T-cell (primary cell): ENCODE data around the gene VMAC. TPM values are rescaled to one million over a fixed set of nuclear protein-coding genes. Genes with fewer than 3 reads are reported as not detected.

Source experiments
- ATAC-seq, 4 experiments: fragments of 200-7000 bp in 3 of 4; fragments of 150-1000 bp in 1 of 4; cut with Tn5 transposase; replicated peaks in 1 of 4; 1 replicate in 3 of 4; 2 replicates in 1 of 4; pipeline ENCODE4 v1.10.0; 2021; ENCODE audit warnings: moderate library complexity in 3 of 4, mild to moderate bottlenecking in 2 of 4, moderate number of reproducible peaks in 1 of 4
- CTCF ChIA-PET, 2 donors: fragments of 300-600 bp; sonication (Branson Sonifier 250); formaldehyde crosslinking; loops; one replicate each; lab custom pipeline; 2022; ENCODE audit warnings: antibody characterized with exemption in 2 of 2; lab: Charles Lee
- POLR2A ChIA-PET, 2 donors: fragments of 300-600 bp; sonication (Branson Sonifier 250); formaldehyde crosslinking; loops; one replicate each; lab custom pipeline; 2022; ENCODE audit warnings: antibody characterized with exemption in 2 of 2; lab: Charles Lee
- DNase-seq, 35 experiments: peaks; one replicate each; pipeline versions ENCODE4 v3.0.0 to v3.0.0-alpha.2; 2013 to 2023
- H3K27ac ChIP-seq: one replicate; pipeline ENCODE4 v1.5.1; 2013; ENCODE audit warnings: low read length
- H3K27me3 ChIP-seq, 2 experiments: replicated peaks in 1 of 2; 1 replicate in 1 of 2; 2 replicates in 1 of 2; pipeline versions ENCODE4 v1.6.1 to v1.7.0; 2013; ENCODE audit warnings: low read length in 1 of 2, mixed read lengths in 1 of 2; ENCODE audit not compliant: control insufficient read depth in 2 of 2, insufficient read depth in 2 of 2; ENCODE audit errors: extremely low read depth in 1 of 2
- H3K36me3 ChIP-seq, 2 donors: 1 replicate in 1 of 2; 2 replicates in 1 of 2; pipeline versions ENCODE4 v1.6.1 to v1.7.0; 2013; ENCODE audit warnings: low read length in 1 of 2; ENCODE audit not compliant: control insufficient read depth in 2 of 2, insufficient read depth in 1 of 2; ENCODE audit errors: extremely low read depth in 1 of 2
- H3K4me1 ChIP-seq, 2 experiments: 1 replicate in 1 of 2; 2 replicates in 1 of 2; pipeline versions ENCODE4 v1.6.1 to v1.7.0; 2013; ENCODE audit warnings: low read length in 2 of 2, mixed read lengths in 1 of 2; ENCODE audit not compliant: insufficient read depth in 2 of 2, control insufficient read depth in 1 of 2; ENCODE audit errors: extremely low read depth in 1 of 2
- H3K4me3 ChIP-seq, 2 donors: 1 replicate in 1 of 2; 2 replicates in 1 of 2; pipeline versions ENCODE4 v1.5.1 to v1.7.0; 2013; ENCODE audit warnings: mild to moderate bottlenecking in 2 of 2, low read length in 1 of 2, moderate library complexity in 1 of 2; ENCODE audit not compliant: control insufficient read depth in 1 of 2; ENCODE audit errors: extremely low read depth in 1 of 2
- H3K9me3 ChIP-seq: 2 replicates; pipeline ENCODE4 v1.7.0; 2013
- H3K27ac Mint-ChIP-seq, 2 donors: one replicate each; pipeline ENCODE4 v1.8.0; 2020 to 2021; ENCODE audit warnings: mild to moderate bottlenecking in 2 of 2, mixed read lengths in 2 of 2
- H3K27me3 Mint-ChIP-seq, 2 donors: one replicate each; pipeline ENCODE4 v1.8.0; 2021 to 2022; ENCODE audit warnings: mixed read lengths in 2 of 2
- H3K36me3 Mint-ChIP-seq: one replicate; pipeline ENCODE4 v1.8.0; 2021; ENCODE audit warnings: mixed read lengths
- H3K4me1 Mint-ChIP-seq, 3 donors: one replicate each; pipeline ENCODE4 v1.8.0; 2020 to 2022; ENCODE audit warnings: mixed read lengths in 3 of 3, mild to moderate bottlenecking in 1 of 3
- H3K4me3 Mint-ChIP-seq, 3 donors: one replicate each; pipeline ENCODE4 v1.8.0; 2020 to 2022; ENCODE audit warnings: mild to moderate bottlenecking in 3 of 3, mixed read lengths in 3 of 3, moderate library complexity in 3 of 3
- H3K9me3 Mint-ChIP-seq, 3 donors: one replicate each; pipeline ENCODE4 v1.8.0; 2020 to 2022; ENCODE audit warnings: mixed read lengths in 3 of 3
- WGBS: methylation state at CpG from one replicate; pipeline ENCODE4 v1.1.5; 2013; ENCODE audit warnings: missing lambda C conversion rate; ENCODE audit not compliant: insufficient coverage; 5-methylcytosine and 5-hydroxymethylcytosine counted together
- total RNA-seq, 35 experiments: library from RNA in 6 of 35; stranded (reverse) in 6 of 35; fragments of 120-200 nt in 1 of 35; gene quantifications; one replicate each; pipeline versions ENCODE4 v1.2.1 to v1.2.4 and lab custom pipeline; 2013 to 2026

VMAC gene
- total RNA-seq, 5 donors from 2014 or later (not counting 1 experiment from before 2014, with no cell fraction given): 23.8 to 35.9 (median 30.9) TPM

DNA sequence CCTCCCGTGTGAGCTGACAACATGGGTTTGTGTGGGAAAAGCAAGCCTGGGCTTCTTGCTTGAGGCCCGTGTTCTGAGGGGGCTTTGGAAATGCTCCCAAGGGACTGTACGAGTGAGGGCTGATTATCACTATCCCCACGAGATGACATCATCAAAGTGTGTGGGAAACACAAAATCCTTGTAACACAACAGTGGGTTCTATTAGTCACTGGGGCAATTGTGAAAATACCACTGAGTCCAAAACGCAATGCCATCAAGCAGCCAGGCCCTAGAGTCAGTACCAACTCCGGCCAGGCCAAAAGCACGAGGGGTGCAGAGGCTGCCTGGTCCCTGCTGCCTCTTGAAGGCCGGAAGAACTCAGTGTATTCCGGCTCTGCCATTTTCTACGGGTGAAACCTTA lies 39.0 kb downstream of the VMAC start:
- POLR2A ChIA-PET: interaction anchor here in 1 of 2 donors (0.5 kb wide), 1 partner anchor 44 kb away, joined by 3 read pairs; no protein-coding TSS in a partner anchor
- DNase-seq: no peak
- no peaks in the 10 kb centered on the region for H3K9me3 ChIP-seq
- 81% methylated on average over 6 of the region's 10 CpGs for WGBS
- CTCF ChIA-PET: no interaction called here
- Mint-ChIP-seq H3K4me1 (peaks cover 37 to 49% (median 43%) of the 10 kb centered on the region in 3 donors), H3K36me3 (peaks cover 10% of the 10 kb centered on the region), H3K9me3 (no peaks in the 10 kb centered on the region), H3K27ac (no peak overlapping the region), H3K4me3 (no peak overlapping the region), H3K27me3 (no peaks in the 10 kb centered on the region)
- no peak overlapping the region for H3K27ac ChIP-seq
- no peaks in the 10 kb centered on the region for H3K27me3 ChIP-seq
- no peak overlapping the region for H3K4me3 ChIP-seq
- H3K4me1 ChIP-seq: peaks cover 9 to 42% of the 10 kb centered on the region in 2 experiments
- H3K36me3 ChIP-seq: peaks cover 11 to 47% of the 10 kb centered on the region in 2 donors
- no peak for ATAC-seq

- DNase-seq: no peak
- H3K27me3 Mint-ChIP-seq: no peaks in the 10 kb centered on the region
- WGBS: 96% methylated on average over 9 of the region's 13 CpGs
- H3K36me3 ChIP-seq: peaks cover 0 to 23% of the 10 kb centered on the region in 2 donors
- H3K4me3 Mint-ChIP-seq: peak overlapping the region in 1 of 3 donors; percentile 86
- peaks cover 4% of the 10 kb centered on the region for H3K36me3 Mint-ChIP-seq
- CTCF ChIA-PET: interaction anchor here in 1 of 2 donors (1.4 kb wide), 1 partner anchor 15 kb away, joined by 3 read pairs; no protein-coding TSS in a partner anchor
- H3K4me3 ChIP-seq: no peak overlapping the region
- no peaks in the 10 kb centered on the region for H3K27me3 ChIP-seq
- H3K27ac Mint-ChIP-seq: peak overlapping the region; percentile 96 to 98
- no peak overlapping the region for H3K27ac ChIP-seq
- H3K4me1 ChIP-seq: peaks cover 43 to 75% of the 10 kb centered on the region in 2 experiments
- ATAC-seq: no peak
- no peaks in the 10 kb centered on the region for H3K9me3 Mint-ChIP-seq
- no peaks in the 10 kb centered on the region for H3K9me3 ChIP-seq
- POLR2A ChIA-PET: no interaction called here
- H3K4me1 Mint-ChIP-seq: peaks cover 75 to 85% (median 81%) of the 10 kb centered on the region in 3 donors
Measured at GRCh38 chr19:5947435-5947834, 42.8 kb downstream of the VMAC start.

DNA sequence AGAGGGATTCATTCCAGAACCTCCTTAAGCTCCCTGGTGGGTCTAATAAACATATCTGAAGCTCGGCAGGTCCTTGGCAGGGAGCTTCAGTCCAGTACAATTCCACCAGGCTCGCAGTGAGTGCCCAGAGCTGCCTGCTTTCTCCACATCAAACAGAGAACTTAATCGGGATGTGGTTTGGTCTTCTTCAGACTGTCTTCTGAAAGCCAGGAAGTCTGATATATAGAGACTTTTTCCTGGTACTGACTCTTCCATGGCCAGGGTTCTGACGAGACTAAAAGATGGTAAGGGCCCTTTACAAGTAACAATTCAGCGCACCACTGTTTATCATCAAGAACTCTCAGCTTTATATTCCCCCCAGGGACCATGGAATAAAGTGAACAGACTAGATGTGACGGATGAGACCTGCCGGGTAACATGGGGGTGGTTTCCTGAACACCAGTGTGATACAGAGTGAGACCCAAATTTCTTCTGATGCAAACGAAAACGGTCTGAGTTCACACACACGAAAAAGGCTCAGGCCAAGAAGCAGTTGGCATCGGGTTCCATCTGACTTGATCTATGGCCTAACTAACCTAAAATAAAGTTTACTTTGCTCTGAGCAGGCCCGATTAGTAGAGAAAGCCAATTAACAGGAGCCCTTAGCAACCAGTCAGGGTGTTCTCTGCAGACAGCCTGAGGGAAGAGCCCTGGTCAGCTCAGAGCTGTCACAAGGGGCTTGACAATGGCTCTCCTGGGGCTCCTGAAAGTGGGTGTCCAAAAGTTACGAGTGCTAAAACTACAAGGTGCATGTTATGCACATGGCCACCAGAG lies 44.3 kb downstream of the VMAC start:
- Mint-ChIP-seq H3K9me3 (no peaks in the 10 kb centered on the region), H3K27me3 (no peaks in the 10 kb centered on the region), H3K4me3 (peak overlapping the region; percentile 62 to 86 (median 63)), H3K27ac (peak overlapping the region; percentile 96 to 98), H3K4me1 (peaks cover 90 to 91% (median 90%) of the 10 kb centered on the region in 3 donors), H3K36me3 (peaks cover 4% of the 10 kb centered on the region)
- 40% methylated on average over 7 of the region's 13 CpGs for WGBS
- no peaks in the 10 kb centered on the region for H3K9me3 ChIP-seq
- peaks cover 0 to 23% of the 10 kb centered on the region in 2 donors for H3K36me3 ChIP-seq
- peak overlapping the region in 1 of 2 donors; percentile 19 for H3K4me3 ChIP-seq
- H3K4me1 ChIP-seq: peaks cover 58 to 87% of the 10 kb centered on the region in 2 experiments
- CTCF ChIA-PET: interaction anchor here in 1 of 2 donors (0.8 to 1.4 kb wide), 2 partner anchors 13 to 35 kb away, joined by 3 to 4 read pairs; no protein-coding TSS in a partner anchor
- no peaks in the 10 kb centered on the region for H3K27me3 ChIP-seq
- peak overlapping the region; percentile 64 for H3K27ac ChIP-seq
- DNase-seq: peak in 4 of 35 experiments; percentile 15 to 33 (median 20)
- POLR2A ChIA-PET: no interaction called here
- ATAC-seq: peak; percentile 21 to 47 (median 28)

- Mint-ChIP-seq H3K4me1 (peaks cover 94 to 96% (median 94%) of the 10 kb centered on the region in 3 donors), H3K27me3 (no peaks in the 10 kb centered on the region), H3K9me3 (no peaks in the 10 kb centered on the region), H3K4me3 (peak overlapping the region; percentile 46 to 86 (median 62)), H3K36me3 (peaks cover 7% of the 10 kb centered on the region), H3K27ac (peak overlapping the region; percentile 96 to 98)
- H3K9me3 ChIP-seq: no peaks in the 10 kb centered on the region
- ATAC-seq (peak; percentile 69 to 79 (median 74)), DNase-seq (peak in 19 of 35 experiments; percentile 8 to 59 (median 28))
- ChIA-PET CTCF (interaction anchor here (0.7 to 1.1 kb wide), 2 partner anchors 18 to 99 kb away, joined by 3 read pairs; no protein-coding TSS in a partner anchor), POLR2A (no interaction called here)
- H3K4me1 ChIP-seq: peaks cover 59 to 87% of the 10 kb centered on the region in 2 experiments
- H3K4me3 ChIP-seq: peak overlapping the region in 1 of 2 donors; percentile 56
- no peaks in the 10 kb centered on the region for H3K27me3 ChIP-seq
- peak overlapping the region; percentile 64 for H3K27ac ChIP-seq
- H3K36me3 ChIP-seq: peaks cover 0 to 21% of the 10 kb centered on the region in 2 donors
- 37% methylated on average over 13 of the region's 13 CpGs for WGBS
Measured at GRCh38 chr19:5949792-5950305, 45.2 kb downstream of the VMAC start.

DNA sequence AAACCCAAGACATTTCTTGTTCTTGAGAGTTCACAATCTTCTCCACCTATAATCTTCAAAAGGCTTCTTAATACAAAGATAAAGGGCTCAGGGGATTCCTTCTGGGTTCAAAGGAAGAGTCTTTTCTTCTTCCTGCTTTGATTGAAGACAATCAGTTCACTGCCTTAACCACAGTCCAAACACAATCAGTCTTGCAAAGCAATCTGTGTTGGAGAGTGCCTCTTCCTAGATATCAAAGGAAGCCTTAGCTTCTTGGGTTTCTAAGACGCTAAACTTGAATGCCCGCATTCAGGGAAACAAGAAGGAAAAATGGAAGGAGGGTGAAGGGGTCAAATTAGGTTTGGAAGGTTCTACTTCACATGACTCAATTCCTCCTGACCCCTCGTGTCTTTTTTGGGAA lies 46.1 kb downstream of the VMAC start:
- WGBS: no CpG with 5 or more reads among the region's 3 CpGs
- Mint-ChIP-seq H3K4me1 (peaks cover 86 to 95% (median 94%) of the 10 kb centered on the region in 3 donors), H3K4me3 (peak overlapping the region in 2 of 3 donors; percentile 17 to 86), H3K27me3 (no peaks in the 10 kb centered on the region), H3K9me3 (no peaks in the 10 kb centered on the region), H3K36me3 (peaks cover 7% of the 10 kb centered on the region), H3K27ac (peak overlapping the region; percentile 96 to 98)
- Histone ChIP-seq H3K36me3 (peaks cover 0 to 14% of the 10 kb centered on the region in 2 donors), H3K9me3 (no peaks in the 10 kb centered on the region), H3K27me3 (no peaks in the 10 kb centered on the region), H3K4me3 (no peak overlapping the region), H3K27ac (peak overlapping the region; percentile 64), H3K4me1 (peaks cover 59 to 91% of the 10 kb centered on the region in 2 experiments)
- POLR2A ChIA-PET: no interaction called here
- DNase-seq: peak in 1 of 35 experiments; percentile 43
- ATAC-seq: peak in 1 of 4 experiments; percentile 51
- CTCF ChIA-PET: interaction anchor here in 1 of 2 donors (1.1 kb wide), 1 partner anchor 98 kb away, joined by 3 read pairs; no protein-coding TSS in a partner anchor

GRCh38 chr19:5951338-5951861 lies 46.7 kb downstream of the VMAC start:
- H3K27ac ChIP-seq: no peak overlapping the region
- H3K4me1 ChIP-seq: peaks cover 59 to 84% of the 10 kb centered on the region in 2 experiments
- Mint-ChIP-seq H3K27me3 (no peaks in the 10 kb centered on the region), H3K4me1 (peaks cover 87 to 94% (median 94%) of the 10 kb centered on the region in 3 donors), H3K9me3 (no peaks in the 10 kb centered on the region), H3K4me3 (peak overlapping the region in 1 of 3 donors; percentile 86), H3K36me3 (peaks cover 7% of the 10 kb centered on the region), H3K27ac (peak overlapping the region; percentile 96 to 98)
- no peak for DNase-seq
- H3K9me3 ChIP-seq: no peaks in the 10 kb centered on the region
- H3K27me3 ChIP-seq: no peaks in the 10 kb centered on the region
- CTCF ChIA-PET: interaction anchor here in 1 of 2 donors (1.2 kb wide), 1 partner anchor 16 kb away, joined by 3 read pairs; no protein-coding TSS in a partner anchor
- POLR2A ChIA-PET: interaction anchor here in 1 of 2 donors (1.1 kb wide), 1 partner anchor 9 kb away, joined by 5 read pairs; no protein-coding TSS in a partner anchor
- no peak for ATAC-seq
- WGBS: 86% methylated on average over 18 of the region's 19 CpGs
- no peak overlapping the region for H3K4me3 ChIP-seq
- peaks cover 0 to 8% of the 10 kb centered on the region in 2 donors for H3K36me3 ChIP-seq
